ACHN (cell line): ENCODE data around the gene TMEM238L.
"Not testable (repeated sequence)": the region's sequence is repeated elsewhere in the genome, so short reads cannot be mapped to it uniquely, and the experiment has no call there.

ENCODE experiments used
- DNase-seq: peaks from one replicate; pipeline ENCODE4 v3.0.0-alpha.2; 2015
- in situ Hi-C: cut with HindIII; loops from 2 replicates; pipeline ENCODE4 v1.10.0; 2017; ENCODE audit warnings: low sequenced_read_pairs, low pct_ligation_motif_present, low pct_unique_long_range_greater_than_20kb

TMEM238L gene

DNA sequence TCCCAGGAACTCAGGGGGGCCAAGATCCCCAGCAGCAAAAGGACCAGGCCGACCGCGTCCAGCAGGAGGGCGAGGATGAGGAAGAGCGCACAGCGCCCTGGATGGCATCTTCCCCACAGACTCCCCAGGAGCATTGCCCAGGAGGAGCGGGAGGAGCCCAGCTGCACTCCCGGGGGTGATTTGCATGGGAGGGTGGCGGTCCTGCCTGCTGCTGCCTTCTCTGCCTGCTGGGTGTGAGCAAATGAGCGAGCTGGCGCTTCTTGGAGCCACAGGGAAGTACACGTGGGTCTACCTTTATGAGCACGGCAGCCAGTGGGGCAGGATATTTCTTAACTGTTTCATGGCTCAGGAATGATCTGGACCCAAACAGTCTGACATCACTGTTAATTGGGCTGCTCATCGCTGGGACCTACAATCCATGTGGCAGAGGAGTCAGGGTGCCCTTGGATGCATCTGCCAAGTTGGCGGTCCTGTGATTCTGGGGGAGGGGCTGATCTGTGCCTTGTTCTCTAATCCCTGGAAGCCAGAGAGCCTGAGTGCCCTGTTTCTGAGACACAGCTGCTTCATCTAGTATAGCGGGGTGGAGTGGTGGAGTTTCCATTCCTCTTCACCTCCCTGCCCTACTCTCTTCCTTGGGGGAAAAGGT, at the start of gene TMEM238L:
Gene TMEM238L, minus strand, starts transcription at position 270 of the 646 bp plus-strand sequence. Its CDS starts 136 bp downstream, at position 134.
- DNase-seq = no peak
- in situ Hi-C loops = no loop called here

DNA sequence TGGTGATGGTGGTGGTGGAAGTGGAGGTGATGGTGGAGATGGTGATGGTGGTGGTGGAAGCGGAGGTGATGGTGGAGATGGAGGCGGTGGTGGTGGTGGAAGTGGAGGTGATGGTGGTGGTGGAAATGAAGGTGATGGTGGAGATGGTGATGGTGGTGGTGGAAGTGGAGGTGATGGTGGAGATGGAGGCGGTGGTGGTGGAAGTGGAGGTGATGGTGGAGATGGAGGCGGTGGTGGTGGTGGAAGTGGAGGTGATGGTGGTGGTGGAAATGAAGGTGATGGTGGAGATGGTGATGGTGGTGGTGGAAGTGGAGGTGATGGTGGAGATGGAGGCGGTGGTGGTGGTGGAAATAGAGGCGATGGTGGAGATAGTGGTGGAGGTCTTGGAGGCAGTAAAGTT, 42.7 kb upstream of the TMEM238L start:
- DNase-seq, in situ Hi-C loops: not testable (repeated sequence)

DNA sequence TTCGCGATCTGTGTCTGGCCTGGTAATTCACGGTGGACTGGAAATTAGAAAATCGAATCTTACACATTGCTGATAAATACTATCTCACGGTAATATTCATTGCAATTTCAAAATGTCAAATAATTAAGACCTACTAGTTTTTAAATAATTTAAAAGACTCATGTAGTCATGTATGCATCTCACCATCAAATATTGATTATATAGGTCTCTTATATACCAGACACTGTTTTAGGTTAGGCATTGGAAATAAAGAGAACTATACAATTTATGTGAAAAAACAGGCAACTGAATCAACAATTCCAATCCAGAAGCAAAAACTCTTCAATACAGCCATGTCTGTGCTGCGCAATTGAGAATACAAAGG, 41.5 kb upstream of the TMEM238L start:
- in situ Hi-C loops = no loop called here

DNA sequence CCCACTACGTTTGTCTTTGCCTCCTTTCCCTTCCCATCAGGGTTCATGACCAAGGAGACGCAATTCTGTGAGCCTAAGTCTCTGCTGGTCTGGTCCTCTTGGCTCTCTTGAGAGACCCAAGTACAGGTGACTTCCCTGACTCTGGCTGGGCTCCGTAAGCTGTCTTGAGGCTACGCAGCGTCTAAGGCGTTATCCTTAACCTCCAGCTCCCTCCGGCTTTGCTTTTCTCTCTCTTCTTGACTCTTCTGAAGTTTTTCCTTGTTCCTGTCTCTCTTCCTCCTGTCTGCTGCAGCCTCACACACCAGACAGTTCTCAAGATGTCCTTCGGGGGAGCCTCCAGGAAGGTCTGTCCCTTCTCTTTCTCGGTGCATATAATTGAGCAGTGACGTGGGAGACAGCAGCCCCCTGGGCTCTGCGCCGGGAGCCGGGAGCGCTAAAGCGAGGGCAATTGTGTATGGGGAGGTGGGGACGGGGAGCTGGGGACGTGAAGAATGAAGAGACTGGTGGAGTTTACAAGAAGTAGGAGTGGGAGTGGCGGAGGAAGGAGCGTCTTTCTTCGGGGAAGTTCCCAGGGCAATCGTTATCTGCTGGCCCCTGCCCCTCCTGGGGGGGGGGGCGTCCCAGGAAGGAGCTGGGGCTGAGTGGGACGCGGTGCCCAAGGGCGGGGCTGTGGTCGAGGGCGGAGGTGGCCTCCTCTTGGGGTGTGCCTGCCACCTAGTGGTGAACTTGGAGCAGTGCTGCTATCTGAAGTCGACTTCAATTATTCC, 40.9 kb upstream of the TMEM238L start:
- DNase-seq = peak; percentile 65
- in situ Hi-C loops = no loop called here

More for the DNA sequence above, 41.5 kb upstream of the TMEM238L start:
- no peak for DNase-seq

- no peak for DNase-seq
- in situ Hi-C loops = no loop called here
Observed at GRCh38 chr17:10843811-10844210, 39.9 kb upstream of the TMEM238L start.

GRCh38 chr17:10842658-10843057, 38.8 kb upstream of the TMEM238L start:
- DNase-seq = no peak
- in situ Hi-C loops = no loop called here

GRCh38 chr17:10838682-10839081, 34.8 kb upstream of the TMEM238L start:
- in situ Hi-C loops = no loop called here
- DNase-seq = no peak

DNA sequence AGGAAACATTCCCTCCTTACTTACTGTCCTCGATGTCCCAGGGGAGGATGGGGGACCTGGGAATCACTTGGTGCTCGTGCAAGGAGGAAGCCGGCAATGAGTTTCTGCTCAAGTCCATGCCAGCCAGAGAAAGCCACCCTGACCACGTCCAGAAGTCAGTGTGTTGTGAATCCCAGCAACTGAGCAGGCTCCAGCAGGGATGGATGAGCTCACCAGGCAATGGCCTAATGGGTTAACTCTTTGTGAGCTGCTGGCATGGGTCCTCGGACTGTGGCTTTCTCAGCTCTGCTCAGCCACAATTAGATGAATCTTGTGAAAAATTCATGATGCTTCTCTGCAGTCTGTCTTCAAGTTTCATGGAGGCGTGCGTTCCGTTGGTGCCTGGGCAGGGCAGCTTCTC, 34.0 kb upstream of the TMEM238L start, which contains the start of gene PIRT:
Gene PIRT, minus strand, starts transcription at position 167 of the 400 bp plus-strand sequence. CDS start 12,442 bp downstream, outside the sequence.
- DNase-seq = no peak
- in situ Hi-C loops = no loop called here

- in situ Hi-C loops = no loop called here
- no peak for DNase-seq
Observed at GRCh38 chr17:10836966-10837590, 33.2 kb upstream of the TMEM238L start.

DNA sequence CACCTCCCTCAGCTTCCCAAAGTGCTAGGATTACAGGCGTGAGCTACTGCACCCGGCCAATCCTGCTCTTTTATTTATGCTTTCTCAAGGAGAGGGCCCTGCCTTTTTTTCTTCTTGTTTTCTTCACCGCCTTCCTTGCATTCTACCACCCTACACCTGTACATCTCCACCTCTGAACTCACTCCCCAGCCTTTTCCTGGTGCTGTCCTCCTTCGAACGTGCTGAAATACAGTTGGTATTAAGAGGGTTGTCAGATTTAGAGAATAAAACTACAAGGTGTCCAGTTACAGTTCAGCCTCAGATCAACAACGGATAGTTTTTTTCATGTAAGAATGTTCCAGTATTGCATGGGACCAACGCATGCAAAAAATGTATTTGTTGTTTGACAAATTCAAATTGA, 32.2 kb upstream of the TMEM238L start:
- no peak for DNase-seq
- in situ Hi-C loops = no loop called here

DNA sequence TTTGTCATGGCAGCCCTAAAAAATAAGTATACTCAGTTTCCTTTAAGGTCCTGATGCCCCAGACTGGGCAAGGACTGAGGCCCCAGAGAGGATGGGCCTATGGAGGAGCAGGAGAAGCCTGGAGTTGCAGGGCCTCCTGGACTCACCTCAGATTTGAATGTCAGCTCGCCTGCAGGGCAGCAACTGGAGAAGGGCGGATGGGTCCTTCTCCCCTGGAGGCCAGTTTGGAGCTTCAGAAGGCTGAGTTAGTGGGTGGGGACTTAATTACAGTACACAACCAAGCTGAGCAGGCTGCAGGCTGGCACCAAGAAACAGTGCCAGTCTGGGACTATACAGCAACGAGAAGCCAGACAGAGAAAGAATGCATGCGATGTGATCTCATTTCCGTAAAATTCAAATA, 27.8 kb upstream of the TMEM238L start:
- in situ Hi-C loops = no loop called here

DNA sequence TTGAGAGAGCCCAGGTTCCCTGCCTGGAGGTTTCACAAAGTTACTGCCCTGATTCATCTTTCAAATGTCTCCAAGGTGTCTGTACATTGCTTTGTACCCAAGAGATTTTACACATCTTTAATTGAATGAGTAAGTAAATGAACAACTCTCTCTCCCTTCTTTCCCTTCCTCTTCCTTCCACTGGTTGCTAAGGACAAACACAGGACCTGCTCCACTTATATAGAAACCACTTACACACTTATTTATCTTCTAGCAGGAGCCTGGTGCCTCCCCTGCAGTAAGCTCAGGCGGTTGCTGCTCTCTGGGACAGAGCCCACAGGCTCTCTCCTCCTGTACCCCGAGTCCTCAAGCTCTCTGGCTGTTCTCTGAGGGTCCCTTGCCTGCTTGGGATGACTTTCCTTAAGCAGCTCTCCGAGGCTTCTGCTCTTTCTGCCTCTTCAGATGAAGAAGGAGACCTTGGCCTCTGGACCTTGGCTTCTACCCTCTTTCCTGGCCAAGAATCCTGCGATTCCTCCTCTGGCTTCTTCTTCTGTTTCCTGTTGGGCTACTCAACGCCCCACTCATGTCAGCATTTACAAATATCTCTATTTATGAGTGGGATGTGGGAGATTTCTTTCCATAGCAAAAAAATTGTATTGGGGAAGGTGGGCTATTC, 24.1 kb upstream of the TMEM238L start:
- in situ Hi-C loops = no loop called here
- DNase-seq = no peak

More for the DNA sequence above, 27.8 kb upstream of the TMEM238L start:
- DNase-seq = no peak

DNA sequence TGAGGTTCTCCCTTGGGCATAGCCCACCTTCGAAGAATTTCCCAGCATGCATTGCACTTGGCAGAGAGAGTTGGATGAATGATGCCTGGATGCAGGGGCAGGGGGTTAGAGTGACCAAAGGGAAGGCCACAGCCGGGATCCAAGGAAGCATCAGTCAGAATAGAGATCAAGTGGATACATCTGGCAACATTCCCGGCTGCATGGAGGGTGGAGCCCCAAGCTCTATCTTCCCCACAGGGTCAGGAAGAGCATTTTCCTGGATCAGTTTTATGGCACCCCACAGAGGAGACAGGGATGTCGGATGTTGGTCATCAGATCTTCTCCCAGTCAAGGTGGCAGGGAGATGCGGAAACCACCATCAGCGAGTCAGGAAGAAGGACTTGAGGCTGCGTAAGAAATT, 21.0 kb upstream of the TMEM238L start:
- no peak for DNase-seq
- in situ Hi-C loops = no loop called here

GRCh38 chr17:10821770-10822169, 17.9 kb upstream of the TMEM238L start:
- in situ Hi-C loops = no loop called here
- DNase-seq = no peak

DNA sequence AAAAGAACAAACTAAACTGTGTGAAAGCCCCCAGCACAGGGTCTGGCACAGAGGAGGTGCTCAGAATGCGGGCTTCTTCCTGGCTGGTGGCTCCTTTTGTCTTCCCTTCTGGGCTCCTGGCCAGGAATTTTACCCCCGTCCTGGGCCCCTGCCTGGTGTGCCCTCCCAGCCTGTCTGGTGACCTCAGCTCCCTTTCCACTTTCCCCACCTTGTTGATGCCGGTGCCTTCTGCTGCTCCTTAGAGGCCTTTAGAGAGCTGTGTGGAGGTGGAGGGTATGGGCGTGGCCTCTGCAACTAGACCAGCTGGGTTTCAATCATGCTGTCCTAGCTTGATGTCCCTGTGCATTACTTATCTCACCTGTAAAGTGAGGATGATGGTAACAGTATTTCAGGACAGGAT, 17.2 kb upstream of the TMEM238L start:
- in situ Hi-C loops = no loop called here
- DNase-seq = no peak

DNA sequence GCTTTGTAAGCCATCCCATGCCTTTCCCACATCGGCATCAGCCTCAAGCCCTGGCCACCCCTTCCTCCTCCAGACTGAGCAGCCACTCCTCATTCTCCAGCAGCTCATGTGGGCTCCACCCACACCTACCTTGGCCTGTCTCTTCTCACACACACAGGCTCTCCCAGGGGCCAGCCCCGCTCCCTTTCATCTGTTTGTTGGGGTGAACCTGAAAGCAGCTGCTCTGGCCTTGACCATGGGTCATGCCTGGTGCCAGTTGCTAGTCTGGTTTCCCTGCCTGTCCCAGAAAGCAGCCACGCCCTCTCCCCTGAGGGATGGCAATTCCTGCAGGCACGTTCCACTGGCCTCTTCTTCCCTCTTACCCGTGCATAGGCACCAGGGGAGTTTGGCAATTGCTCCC, 11.4 kb upstream of the TMEM238L start:
- DNase-seq = no peak
- in situ Hi-C loops = no loop called here

- in situ Hi-C loops = no loop called here
- no peak for DNase-seq
Observed at GRCh38 chr17:10814075-10814474, 10.2 kb upstream of the TMEM238L start.

DNA sequence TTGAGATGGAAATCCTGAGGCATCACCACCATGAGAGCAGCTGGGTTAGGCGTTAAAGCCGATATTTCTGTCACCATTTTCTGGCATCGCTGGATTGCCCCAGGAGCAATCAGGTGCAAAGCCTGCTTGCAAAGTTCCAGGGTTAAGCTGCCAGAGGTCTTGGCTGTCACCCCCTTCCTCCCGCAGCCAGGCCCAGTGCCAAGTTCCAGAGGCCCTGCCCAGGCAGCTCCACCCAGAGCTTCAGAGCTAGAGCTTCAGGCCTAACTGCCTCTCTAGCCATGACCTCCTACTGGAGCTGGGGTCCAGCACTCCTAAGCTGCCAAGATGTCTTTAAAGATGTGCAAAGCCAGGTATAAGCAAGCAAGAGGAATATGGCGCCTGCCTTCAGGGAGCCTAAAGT, 8.8 kb upstream of the TMEM238L start:
- in situ Hi-C loops = no loop called here
- no peak for DNase-seq

- in situ Hi-C loops = no loop called here
Observed at GRCh38 chr17:10809605-10810004, 5.7 kb upstream of the TMEM238L start.

More at GRCh38 chr17:10809605-10810004, 5.7 kb upstream of the TMEM238L start:
- DNase-seq = no peak
